CD4-positive, alpha-beta T cell treated with Interleukin-10 for 1 hour (primary cell): ENCODE results near the gene PLEKHG5.

Experiments
- DNase-seq: peaks from one replicate; pipeline ENCODE4 v3.0.0-alpha.2; 2020

PLEKHG5 gene

GRCh38 chr1:6424619-6425593 is 66.6 kb downstream of the PLEKHG5 start, which contains the start of gene ESPN:
ESPN (plus strand) TSS chr1:6424776; CDS start chr1:6424956, 180 bp downstream.
- no peak for DNase-seq

GRCh38 chr1:6424000-6424565 is 67.4 kb downstream of the PLEKHG5 start:
- no peak for DNase-seq

GRCh38 chr1:6423321-6423999 is 68.0 kb downstream of the PLEKHG5 start:
- DNase-seq, result peak; percentile 75

- DNase-seq, result no peak
Measured at GRCh38 chr1:6421266-6421665, 70.2 kb downstream of the PLEKHG5 start.

GRCh38 chr1:6420454-6421042 is 70.9 kb downstream of the PLEKHG5 start:
- no peak for DNase-seq

GRCh38 chr1:6419804-6420453 is 71.5 kb downstream of the PLEKHG5 start, which contains the start of gene HES2:
HES2 (minus strand) TSS chr1:6419919; CDS start chr1:6419820, 99 bp downstream.
- no peak for DNase-seq

- no peak for DNase-seq
Measured at GRCh38 chr1:6419397-6419803, 72.1 kb downstream of the PLEKHG5 start.

GRCh38 chr1:6418668-6419396 is 72.6 kb downstream of the PLEKHG5 start:
- DNase-seq, result no peak

- DNase-seq, result no peak
Measured at GRCh38 chr1:6417961-6418667, 73.4 kb downstream of the PLEKHG5 start.
